Mesendoderm (in vitro differentiated cells): Measurements from ENCODE around the gene WASHC2C.
A peak's percentile ranks its signal among the peaks of the same experiment; 100 is the strongest.
"Not testable (repeated sequence)": the region's sequence is repeated elsewhere in the genome, so short reads cannot be mapped to it uniquely, and the experiment has no call there.

ENCODE experiments used
- DNase-seq: peaks from one replicate; pipeline ENCODE4 v3.0.0; 2013
- H2AK5ac ChIP-seq: 2 replicates; pipeline ENCODE4 v1.6.1; 2013; ENCODE audit warnings: low read length, inconsistent platforms
- H2BK120ac ChIP-seq: 2 replicates; pipeline ENCODE4 v1.6.1; 2013; ENCODE audit warnings: low read depth, mild to moderate bottlenecking, low read length, moderate library complexity, mixed read lengths
- H2BK15ac ChIP-seq: replicated peaks from 2 replicates; pipeline ENCODE4 v1.6.1; 2013; ENCODE audit warnings: low read depth, mild to moderate bottlenecking, moderate library complexity
- H2BK5ac ChIP-seq: 2 replicates; pipeline ENCODE4 v1.6.1; 2013; ENCODE audit warnings: low read length, inconsistent platforms
- H3K18ac ChIP-seq: 2 replicates; pipeline ENCODE4 v1.6.1; 2013; ENCODE audit warnings: mild to moderate bottlenecking, low read length, mixed read lengths
- H3K23ac ChIP-seq: one replicate; pipeline ENCODE4 v1.6.1; 2013; ENCODE audit warnings: low read length
- H3K27ac ChIP-seq: 2 replicates; pipeline ENCODE4 v1.5.1; 2013; ENCODE audit warnings: low read depth, mild to moderate bottlenecking, inconsistent platforms, low read length, moderate library complexity
- H3K27me3 ChIP-seq: 2 replicates; pipeline ENCODE4 v1.6.1; 2013; ENCODE audit warnings: low read length, control low read depth, mild to moderate bottlenecking, inconsistent platforms; ENCODE audit not compliant: insufficient read depth, poor library complexity
- H3K36me3 ChIP-seq: 2 replicates; pipeline ENCODE4 v1.6.1; 2013; ENCODE audit warnings: low read length, inconsistent platforms; ENCODE audit not compliant: control insufficient read depth, insufficient read depth
- H3K4ac ChIP-seq: one replicate; pipeline ENCODE4 v1.6.1; 2013; ENCODE audit warnings: low read depth, mild to moderate bottlenecking, low read length, moderate library complexity
- H3K4me1 ChIP-seq: 2 replicates; pipeline ENCODE4 v1.6.1; 2013; ENCODE audit warnings: low read depth, low read length, inconsistent platforms; ENCODE audit not compliant: control insufficient read depth
- H3K4me2 ChIP-seq: 2 replicates; pipeline ENCODE4 v1.6.1; 2013; ENCODE audit warnings: low read length
- H3K4me3 ChIP-seq: 2 replicates; pipeline ENCODE4 v1.5.1; 2013; ENCODE audit warnings: mild to moderate bottlenecking, low read length
- H3K56ac ChIP-seq: one replicate; pipeline ENCODE4 v1.6.1; 2013; ENCODE audit warnings: low read length
- H3K79me1 ChIP-seq: 2 replicates; pipeline ENCODE4 v1.6.1; 2013; ENCODE audit warnings: low read length, inconsistent platforms
- H3K79me2 ChIP-seq: 2 replicates; pipeline ENCODE4 v1.6.1; 2013; ENCODE audit warnings: mild to moderate bottlenecking, low read length; ENCODE audit not compliant: control insufficient read depth, insufficient read depth
- H3K9ac ChIP-seq: 2 replicates; pipeline ENCODE4 v1.6.1; 2013; ENCODE audit warnings: low read length, inconsistent platforms
- H4K5ac ChIP-seq: one replicate; pipeline ENCODE4 v1.6.1; 2013; ENCODE audit warnings: low read length
- H4K8ac ChIP-seq: one replicate; pipeline ENCODE4 v1.6.1; 2013; ENCODE audit warnings: low read depth, mild to moderate bottlenecking, control low read depth, low read length, moderate library complexity
- WGBS: extraction: QIAGEN DNeasy Blood & Tissue Kit; methylation state at CpG from one replicate; pipeline ENCODE4 v1.1.7; 2013; ENCODE audit warnings: low lambda C conversion rate, missing lambda C conversion rate; ENCODE audit not compliant: insufficient coverage; ENCODE audit errors: extremely low coverage; 5-methylcytosine and 5-hydroxymethylcytosine counted together

Gene WASHC2C

GRCh38 chr10:45756065-45756464 lies 29.0 kb downstream of the WASHC2C start:
- not testable (repeated sequence) for H2AK5ac ChIP-seq, H4K5ac ChIP-seq, H3K4me3 ChIP-seq, H3K9ac ChIP-seq, H4K8ac ChIP-seq, H3K27me3 ChIP-seq, H2BK15ac ChIP-seq, H3K4me2 ChIP-seq, H2BK5ac ChIP-seq, H3K23ac ChIP-seq, H3K79me2 ChIP-seq, H3K4me1 ChIP-seq, H3K4ac ChIP-seq, H3K36me3 ChIP-seq, H2BK120ac ChIP-seq, H3K79me1 ChIP-seq, DNase-seq, H3K18ac ChIP-seq, H3K56ac ChIP-seq, H3K27ac ChIP-seq
- WGBS = no CpG with 5 or more reads among the region's 3 CpGs

GRCh38 chr10:45757661-45758396 lies 30.8 kb downstream of the WASHC2C start:
- H2BK15ac ChIP-seq, H2BK5ac ChIP-seq, H3K9ac ChIP-seq, H3K4me3 ChIP-seq, H3K18ac ChIP-seq, H3K4me1 ChIP-seq, H2AK5ac ChIP-seq, H3K27me3 ChIP-seq, H3K23ac ChIP-seq, H3K27ac ChIP-seq, H3K56ac ChIP-seq, H3K4me2 ChIP-seq, H3K4ac ChIP-seq, H3K36me3 ChIP-seq, H4K8ac ChIP-seq, H2BK120ac ChIP-seq, H3K79me2 ChIP-seq, H4K5ac ChIP-seq, H3K79me1 ChIP-seq: not testable (repeated sequence)
- no CpG with 5 or more reads among the region's 8 CpGs for WGBS
- peak; percentile 1 for DNase-seq

- H3K36me3 ChIP-seq, H3K4me3 ChIP-seq, H3K56ac ChIP-seq, H2BK15ac ChIP-seq, DNase-seq, H2AK5ac ChIP-seq, H3K4ac ChIP-seq, H3K27ac ChIP-seq, H3K79me2 ChIP-seq, H3K18ac ChIP-seq, H2BK5ac ChIP-seq, H4K8ac ChIP-seq, H2BK120ac ChIP-seq, H4K5ac ChIP-seq, H3K4me2 ChIP-seq, H3K4me1 ChIP-seq, H3K9ac ChIP-seq, H3K23ac ChIP-seq, H3K27me3 ChIP-seq, H3K79me1 ChIP-seq: not testable (repeated sequence)
- WGBS = no CpG with 5 or more reads among the region's 6 CpGs
Observed at GRCh38 chr10:45761622-45762021, 34.6 kb downstream of the WASHC2C start.

- H3K79me2 ChIP-seq, H3K36me3 ChIP-seq, H3K27ac ChIP-seq, H3K27me3 ChIP-seq, H3K4ac ChIP-seq, H3K79me1 ChIP-seq, H2BK5ac ChIP-seq, H3K4me3 ChIP-seq, H3K9ac ChIP-seq, H2BK120ac ChIP-seq, H2AK5ac ChIP-seq, H2BK15ac ChIP-seq, H3K4me1 ChIP-seq, H3K4me2 ChIP-seq, H3K18ac ChIP-seq, H3K56ac ChIP-seq, H3K23ac ChIP-seq, H4K8ac ChIP-seq, H4K5ac ChIP-seq, DNase-seq: not testable (repeated sequence)
- WGBS = no CpG with 5 or more reads among the region's 3 CpGs
Observed at GRCh38 chr10:45763037-45763436, 36.0 kb downstream of the WASHC2C start.

GRCh38 chr10:45768334-45768733 lies 41.3 kb downstream of the WASHC2C start:
- H3K27me3 ChIP-seq, H3K23ac ChIP-seq, H2BK5ac ChIP-seq, H3K4me1 ChIP-seq, H2AK5ac ChIP-seq, H3K4ac ChIP-seq, H3K4me2 ChIP-seq, H3K18ac ChIP-seq, H3K4me3 ChIP-seq, H3K9ac ChIP-seq, H3K27ac ChIP-seq, H3K56ac ChIP-seq, DNase-seq, H2BK120ac ChIP-seq, H2BK15ac ChIP-seq, H3K79me2 ChIP-seq, H3K79me1 ChIP-seq, H3K36me3 ChIP-seq, H4K8ac ChIP-seq, H4K5ac ChIP-seq: not testable (repeated sequence)
- no CpG with 5 or more reads among the region's 4 CpGs for WGBS
